Suprapubic skin (tissue), 4 donors: ENCODE results near the gene PPP1R1C. TPM values are rescaled to one million over a fixed set of nuclear protein-coding genes. Genes with fewer than 3 reads are reported as not detected.

ENCODE experiments used
- DNase-seq, 2 donors: peaks; one replicate each; pipeline ENCODE4 v3.0.0-alpha.2; 2019; ENCODE audit warnings: low spot score in 2 of 2
- H3K27ac ChIP-seq: fragments of 200-600 bp; sonication (generic); one replicate; pipeline ENCODE4 v1.5.1; 2019
- H3K27me3 ChIP-seq: fragments of 200-600 bp; sonication (generic); one replicate; pipeline ENCODE4 v1.5.1; 2019
- H3K36me3 ChIP-seq: fragments of 200-600 bp; sonication (generic); one replicate; pipeline ENCODE4 v1.5.1; 2019
- H3K4me1 ChIP-seq: fragments of 200-600 bp; sonication (generic); one replicate; pipeline ENCODE4 v1.5.1; 2019
- H3K4me3 ChIP-seq: fragments of 200-600 bp; sonication (generic); one replicate; pipeline ENCODE4 v1.5.1; 2019; ENCODE audit warnings: mild to moderate bottlenecking
- H3K9me3 ChIP-seq: fragments of 200-600 bp; sonication (generic); one replicate; pipeline ENCODE4 v1.5.1; 2019
- CTCF ChIP-seq, 2 donors: fragments of 200-600 bp in 1 of 2; fragments of 450-650 bp in 1 of 2; sonication (generic) in 1 of 2; IDR thresholded peaks; one replicate each; pipeline ENCODE4 v1.5.1; 2016 to 2019; ENCODE audit warnings: antibody characterized with exemption in 2 of 2, mild to moderate bottlenecking in 1 of 2, moderate library complexity in 1 of 2
- EP300 ChIP-seq: sonication (generic); formaldehyde crosslinking; IDR thresholded peaks from one replicate; pipeline ENCODE4 v1.6.1; 2017; ENCODE audit warnings: antibody characterized with exemption
- POLR2A ChIP-seq, 2 donors: fragments of 450-650 bp; IDR thresholded peaks; one replicate each; pipeline ENCODE4 v1.6.1; 2017; ENCODE audit warnings: antibody characterized with exemption in 2 of 2, mild to moderate bottlenecking in 2 of 2, moderate library complexity in 2 of 2
- POLR2AphosphoS5 ChIP-seq, 3 donors: sonication (generic); formaldehyde crosslinking; IDR thresholded peaks; one replicate each; pipeline ENCODE4 v1.6.1; 2017; ENCODE audit warnings: antibody characterized with exemption in 3 of 3
- WGBS: methylation state at CpG from one replicate; pipeline ENCODE4 v1.1.5; 2018; 5-methylcytosine and 5-hydroxymethylcytosine counted together
- total RNA-seq, 4 donors: library from RNA; depleted of rRNA; stranded (reverse); fragments of >200 nt; gene quantifications; one replicate each; pipeline ENCODE4 v1.1.0, GENCODE V29; 2016

Gene PPP1R1C
- total RNA-seq, 4 donors from 2014 or later, result 2.0 to 5.8 TPM; not detected in 2

- TF ChIP-seq POLR2A (IDR thresholded peaks at IDR 0.05), result no peak
- no peak for TF ChIP-seq CTCF (IDR thresholded peaks at IDR 0.05)
- Histone ChIP-seq H3K27ac (no peak overlapping the region), H3K36me3 (no peaks in the 10 kb centered on the region), H3K27me3 (no peaks in the 10 kb centered on the region), H3K4me1 (no peaks in the 10 kb centered on the region), H3K4me3 (no peak overlapping the region), H3K9me3 (no peaks in the 10 kb centered on the region)
- DNase-seq, result no peak
- 66% methylated on average over 1 of the region's 1 CpG for WGBS
Observed at GRCh38 chr2:181984060-181984459, 1.6 kb upstream of the PPP1R1C start.

- no peak overlapping the region for H3K27ac ChIP-seq
- no peaks in the 10 kb centered on the region for H3K36me3 ChIP-seq
- no peaks in the 10 kb centered on the region for H3K27me3 ChIP-seq
- H3K9me3 ChIP-seq, result no peaks in the 10 kb centered on the region
- no peaks in the 10 kb centered on the region for H3K4me1 ChIP-seq
- no peak overlapping the region for H3K4me3 ChIP-seq
- DNase-seq, result no peak
- TF ChIP-seq POLR2A (IDR thresholded peaks at IDR 0.05), result no peak
- 68% methylated on average over 4 of the region's 4 CpGs for WGBS
Observed at GRCh38 chr2:181984814-181985631, 630 bp upstream of the PPP1R1C start.

GRCh38 chr2:181988154-181988924, 2.7 kb downstream of the PPP1R1C start:
- TF ChIP-seq POLR2A (IDR thresholded peaks at IDR 0.05), result no peak
- no peak for TF ChIP-seq CTCF (IDR thresholded peaks at IDR 0.05)
- TF ChIP-seq EP300, result no peak
- TF ChIP-seq POLR2AphosphoS5 (IDR thresholded peaks at IDR 0.05), result no peak
- H3K4me3 ChIP-seq, result no peak overlapping the region
- no peak for DNase-seq
- H3K36me3 ChIP-seq, result no peaks in the 10 kb centered on the region
- no peaks in the 10 kb centered on the region for H3K9me3 ChIP-seq
- WGBS, result 64% methylated on average over 7 of the region's 7 CpGs
- H3K4me1 ChIP-seq, result no peaks in the 10 kb centered on the region
- no peak overlapping the region for H3K27ac ChIP-seq
- no peaks in the 10 kb centered on the region for H3K27me3 ChIP-seq

- 83% methylated on average over 1 of the region's 1 CpG for WGBS
Observed at GRCh38 chr2:181989099-181989498, 3.4 kb downstream of the PPP1R1C start.

GRCh38 chr2:181991171-181991885, 5.7 kb downstream of the PPP1R1C start:
- Histone ChIP-seq H3K27me3 (no peaks in the 10 kb centered on the region), H3K27ac (no peak overlapping the region), H3K9me3 (no peaks in the 10 kb centered on the region), H3K4me3 (no peak overlapping the region), H3K36me3 (no peaks in the 10 kb centered on the region), H3K4me1 (no peaks in the 10 kb centered on the region)
- 86% methylated on average over 2 of the region's 2 CpGs for whole genome bisulfite sequencing
- TF ChIP-seq POLR2A (IDR thresholded peaks at IDR 0.05) (no peak), CTCF (IDR thresholded peaks at IDR 0.05) (no peak), EP300 (no peak), POLR2AphosphoS5 (IDR thresholded peaks at IDR 0.05) (no peak)
- DNase-seq, result no peak

More at GRCh38 chr2:181989099-181989498, 3.4 kb downstream of the PPP1R1C start:
- DNase-seq, result no peak
- no peak overlapping the region for H3K27ac ChIP-seq
- no peaks in the 10 kb centered on the region for H3K9me3 ChIP-seq
- H3K36me3 ChIP-seq, result no peaks in the 10 kb centered on the region
- TF ChIP-seq CTCF (IDR thresholded peaks at IDR 0.05) (no peak), POLR2A (IDR thresholded peaks at IDR 0.05) (no peak), POLR2AphosphoS5 (IDR thresholded peaks at IDR 0.05) (no peak), EP300 (no peak)
- no peak overlapping the region for H3K4me3 ChIP-seq
- H3K4me1 ChIP-seq, result no peaks in the 10 kb centered on the region
- no peaks in the 10 kb centered on the region for H3K27me3 ChIP-seq
